ENCODE results near the gene SLC16A7. TPM values are rescaled to one million over a fixed set of nuclear protein-coding genes. Genes with fewer than 3 reads are reported as not detected.

Gene SLC16A7, protein sequence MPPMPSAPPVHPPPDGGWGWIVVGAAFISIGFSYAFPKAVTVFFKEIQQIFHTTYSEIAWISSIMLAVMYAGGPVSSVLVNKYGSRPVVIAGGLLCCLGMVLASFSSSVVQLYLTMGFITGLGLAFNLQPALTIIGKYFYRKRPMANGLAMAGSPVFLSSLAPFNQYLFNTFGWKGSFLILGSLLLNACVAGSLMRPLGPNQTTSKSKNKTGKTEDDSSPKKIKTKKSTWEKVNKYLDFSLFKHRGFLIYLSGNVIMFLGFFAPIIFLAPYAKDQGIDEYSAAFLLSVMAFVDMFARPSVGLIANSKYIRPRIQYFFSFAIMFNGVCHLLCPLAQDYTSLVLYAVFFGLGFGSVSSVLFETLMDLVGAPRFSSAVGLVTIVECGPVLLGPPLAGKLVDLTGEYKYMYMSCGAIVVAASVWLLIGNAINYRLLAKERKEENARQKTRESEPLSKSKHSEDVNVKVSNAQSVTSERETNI
- 1 to 10 TPM; 2.2 to 3.6 TPM for total RNA-seq
- polyA plus RNA-seq (2013, experiment 1 of 2), result 1.4 TPM
- 1.2 TPM for polyA plus RNA-seq (2013, experiment 2 of 2)
- long read RNA-seq, experiment 1, partial matches to known transcripts, result 0 of 4 reads
- long read RNA-seq, experiment 1, other reads (novel, unspliced or antisense), result 4 of 4 reads
- long read RNA-seq, experiment 2, partial matches to known transcripts, result 0 of 5 reads
- long read RNA-seq, experiment 2, other reads (novel, unspliced or antisense), result 4 of 5 reads
- long read RNA-seq, experiment 3, partial matches to known transcripts, result 0 of 5 reads
- long read RNA-seq, experiment 3, other reads (novel, unspliced or antisense), result 1 of 5 reads
- long read RNA-seq, experiment 4, partial matches to known transcripts, result 1 of 4 reads
- long read RNA-seq, experiment 4, other reads (novel, unspliced or antisense), result 3 of 4 reads

- Mint-ChIP-seq H3K9me3 (no peaks in the 10 kb centered on the region), H3K27me3 (ENCODE audit: insufficient read depth) (peaks cover 27% of the 10 kb centered on the region), H3K4me1 (peaks cover 3% of the 10 kb centered on the region), H3K4me3 (peak within 1 kb of the TSS; percentile 72), H3K27ac (peak within 1 kb of the TSS; percentile 56), H3K36me3 (ENCODE audit: low read depth) (no peaks in the 10 kb centered on the region)
- Histone ChIP-seq H3K4me3 (ENCODE audit: low read length) (peak within 1 kb of the TSS; percentile 90), H3K4me1 (ENCODE audit: control insufficient read depth, insufficient read depth, low read length) (no peaks in the 10 kb centered on the region), H3K27ac (ENCODE audit: low read depth, low read length) (peak within 1 kb of the TSS; percentile 27), H3K36me3 (ENCODE audit: control insufficient read depth, insufficient read depth, low read length) (no peaks in the 10 kb centered on the region), H3K27me3 (ENCODE audit: control insufficient read depth, insufficient read depth, low read length, poor library complexity, severe bottlenecking) (peaks cover 28% of the 10 kb centered on the region), H3K9me3 (ENCODE audit: control insufficient read depth, low read length) (no peaks in the 10 kb centered on the region), H3K9ac (ENCODE audit: extremely low read depth, low read length, poor library complexity, severe bottlenecking) (peak within 1 kb of the TSS; percentile 7)
- TF ChIP-seq CTCF (conservative IDR thresholded peaks at IDR 0.05), result peak; percentile 28
- DNase-seq, result peak; percentile 94
- 0% methylated on average over 7 to 56 of the region's 61 CpGs for WGBS, 2 experiments (ENCODE audit: insufficient coverage in 1 of 2, insufficient read length in 1 of 2)
Observed at GRCh38 chr12:59595883-59596540, at the start of gene SLC16A7. SLC16A7 (plus strand) TSS chr12:59596029; CDS start chr12:59704802, 108,773 bp downstream.

- Histone ChIP-seq H3K9ac (ENCODE audit: extremely low read depth, low read length, poor library complexity, severe bottlenecking) (no peak overlapping the region), H3K27me3 (ENCODE audit: control insufficient read depth, insufficient read depth, low read length, poor library complexity, severe bottlenecking) (no peaks in the 10 kb centered on the region), H3K4me3 (ENCODE audit: low read length) (no peak overlapping the region), H3K27ac (ENCODE audit: low read depth, low read length) (no peak overlapping the region), H3K9me3 (ENCODE audit: control insufficient read depth, low read length) (no peaks in the 10 kb centered on the region), H3K36me3 (ENCODE audit: control insufficient read depth, insufficient read depth, low read length) (no peaks in the 10 kb centered on the region), H3K4me1 (ENCODE audit: control insufficient read depth, insufficient read depth, low read length) (no peaks in the 10 kb centered on the region)
- Mint-ChIP-seq H3K9me3 (no peaks in the 10 kb centered on the region), H3K27ac (no peak overlapping the region), H3K4me3 (no peak overlapping the region), H3K4me1 (no peaks in the 10 kb centered on the region), H3K36me3 (ENCODE audit: low read depth) (no peaks in the 10 kb centered on the region), H3K27me3 (ENCODE audit: insufficient read depth) (no peaks in the 10 kb centered on the region)
- DNase-seq, result peak; percentile 60
- no peak for TF ChIP-seq CTCF (conservative IDR thresholded peaks at IDR 0.05)
- WGBS, 2 experiments (ENCODE audit: insufficient coverage in 1 of 2, insufficient read length in 1 of 2), result 33 to 87% methylated on average over 1 to 3 of the region's 3 CpGs
Observed at GRCh38 chr12:59548930-59549329, 46.9 kb upstream of the SLC16A7 start.

DNA sequence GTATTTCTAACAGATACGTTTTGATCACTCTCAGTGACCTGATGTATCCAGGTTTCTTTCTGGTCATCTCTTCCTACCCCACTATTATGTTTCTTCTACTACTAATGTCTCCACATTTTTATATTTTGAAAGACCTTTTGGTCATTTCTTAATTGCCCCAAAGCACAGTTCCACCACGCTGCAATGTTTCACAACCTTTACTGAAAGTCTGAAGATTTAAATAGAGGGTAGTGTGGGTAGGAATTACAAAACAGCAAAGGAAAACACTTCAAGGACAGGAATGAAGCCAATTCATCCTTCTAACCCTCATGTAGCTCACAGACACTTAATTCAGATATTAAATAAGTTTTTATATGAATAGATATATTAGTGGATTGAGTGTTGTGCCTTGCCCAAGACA lies 36.1 kb upstream of the SLC16A7 start:
- H3K27me3 ChIP-seq (ENCODE audit: control insufficient read depth, insufficient read depth, low read length, poor library complexity, severe bottlenecking), result no peaks in the 10 kb centered on the region
- no peaks in the 10 kb centered on the region for H3K36me3 Mint-ChIP-seq (ENCODE audit: low read depth)
- H3K4me3 ChIP-seq (ENCODE audit: low read length), result no peak overlapping the region
- TF ChIP-seq CTCF (conservative IDR thresholded peaks at IDR 0.05), result no peak
- H3K9me3 ChIP-seq (ENCODE audit: control insufficient read depth, low read length), result no peaks in the 10 kb centered on the region
- H3K27ac ChIP-seq (ENCODE audit: low read depth, low read length), result no peak overlapping the region
- 71 to 92% methylated on average over 1 to 2 of the region's 2 CpGs for WGBS, 2 experiments (ENCODE audit: insufficient coverage in 1 of 2, insufficient read length in 1 of 2)
- H3K27ac Mint-ChIP-seq, result no peak overlapping the region
- H3K9me3 Mint-ChIP-seq, result no peaks in the 10 kb centered on the region
- no peaks in the 10 kb centered on the region for H3K4me1 Mint-ChIP-seq
- no peak overlapping the region for H3K4me3 Mint-ChIP-seq
- no peaks in the 10 kb centered on the region for H3K27me3 Mint-ChIP-seq (ENCODE audit: insufficient read depth)
- H3K9ac ChIP-seq (ENCODE audit: extremely low read depth, low read length, poor library complexity, severe bottlenecking), result no peak overlapping the region
- no peaks in the 10 kb centered on the region for H3K36me3 ChIP-seq (ENCODE audit: control insufficient read depth, insufficient read depth, low read length)
- H3K4me1 ChIP-seq (ENCODE audit: control insufficient read depth, insufficient read depth, low read length), result no peaks in the 10 kb centered on the region
- DNase-seq, result no peak

Measured in endodermal cell (in vitro differentiated cells).